Subcutaneous adipose tissue (tissue), 4 donors: ENCODE measurements around the gene MIA2. TPM values are rescaled to one million over a fixed set of nuclear protein-coding genes. Genes with fewer than 3 reads are reported as not detected.

Experiments
- total RNA-seq, 4 donors: library from RNA; depleted of rRNA; stranded (reverse); fragments of >200 nt; gene quantifications; one replicate each; pipeline ENCODE4 v1.1.0, GENCODE V29; 2016
- TF ChIP-seq, protein P1 (sequence below): fragments of 450-650 bp; IDR thresholded peaks from one replicate; pipeline ENCODE4 v1.5.1; 2016; ENCODE audit warnings: low read depth, mild to moderate bottlenecking, control low read depth, antibody characterized with exemption, moderate library complexity

The MIA2 gene
- total RNA-seq, 4 donors from 2014 or later: 17.6 to 23.3 (median 19.0) TPM

DNA sequence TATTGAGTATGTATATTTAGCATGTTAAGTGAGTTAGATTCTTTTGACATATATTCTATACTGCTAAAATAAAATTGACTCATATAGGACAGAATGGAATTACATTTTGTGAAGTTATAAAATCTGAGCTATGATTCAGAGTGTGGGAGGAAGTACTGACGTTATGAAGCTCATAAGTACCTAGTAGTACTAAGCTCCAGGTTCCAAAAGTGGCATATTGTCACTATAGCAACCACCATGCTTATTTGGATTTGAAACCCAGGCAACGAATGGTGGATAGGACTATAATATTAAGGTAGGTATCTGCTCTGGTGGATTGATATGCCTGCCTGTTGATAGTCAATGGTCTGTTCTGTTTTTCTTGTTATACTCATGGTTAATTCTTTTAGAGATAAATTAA, 200.7 kb downstream of the MIA2 start:
- TF ChIP-seq, protein P1, sequence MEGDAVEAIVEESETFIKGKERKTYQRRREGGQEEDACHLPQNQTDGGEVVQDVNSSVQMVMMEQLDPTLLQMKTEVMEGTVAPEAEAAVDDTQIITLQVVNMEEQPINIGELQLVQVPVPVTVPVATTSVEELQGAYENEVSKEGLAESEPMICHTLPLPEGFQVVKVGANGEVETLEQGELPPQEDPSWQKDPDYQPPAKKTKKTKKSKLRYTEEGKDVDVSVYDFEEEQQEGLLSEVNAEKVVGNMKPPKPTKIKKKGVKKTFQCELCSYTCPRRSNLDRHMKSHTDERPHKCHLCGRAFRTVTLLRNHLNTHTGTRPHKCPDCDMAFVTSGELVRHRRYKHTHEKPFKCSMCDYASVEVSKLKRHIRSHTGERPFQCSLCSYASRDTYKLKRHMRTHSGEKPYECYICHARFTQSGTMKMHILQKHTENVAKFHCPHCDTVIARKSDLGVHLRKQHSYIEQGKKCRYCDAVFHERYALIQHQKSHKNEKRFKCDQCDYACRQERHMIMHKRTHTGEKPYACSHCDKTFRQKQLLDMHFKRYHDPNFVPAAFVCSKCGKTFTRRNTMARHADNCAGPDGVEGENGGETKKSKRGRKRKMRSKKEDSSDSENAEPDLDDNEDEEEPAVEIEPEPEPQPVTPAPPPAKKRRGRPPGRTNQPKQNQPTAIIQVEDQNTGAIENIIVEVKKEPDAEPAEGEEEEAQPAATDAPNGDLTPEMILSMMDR: no peak

GRCh38 chr14:39435241-39435640, 201.5 kb downstream of the MIA2 start:
- TF ChIP-seq, protein P1: no peak

Other genes with a start within 250 kb of the MIA2 start
- gene SEC23A, start 130.7 kb upstream of the MIA2 start, total RNA-seq: 100 to 1,000 TPM in 1 of 4 donors, 10 to 100 TPM in 3; 90.8 to 154 (median 97.7) TPM
- 10 to 100 TPM; 13.9 to 20.3 (median 15.7) TPM for gene GEMIN2, start 119.6 kb upstream of the MIA2 start, total RNA-seq
- 10 to 100 TPM; 20.2 to 29.9 (median 25.9) TPM for gene TRAPPC6B, start 63.6 kb upstream of the MIA2 start, total RNA-seq
- gene PNN, start 58.7 kb upstream of the MIA2 start, total RNA-seq: 10 to 100 TPM; 24.7 to 39.2 (median 29.0) TPM
- 10 to 100 TPM; 11.5 to 16.5 (median 12.1) TPM for gene FBXO33, start 198.5 kb downstream of the MIA2 start, total RNA-seq